ENCODE data around the gene CFAP43. TPM values are rescaled to one million over a fixed set of nuclear protein-coding genes. Genes with fewer than 3 reads are reported as not detected.
A peak's percentile ranks its signal among the peaks of the same experiment; 100 is the strongest.

The CFAP43 gene
- total RNA-seq, 2 donors from 2014 or later: 2.6 to 4.1 TPM

- no CpG with 5 or more reads among the region's 2 CpGs for WGBS, 2 experiments (ENCODE audit: insufficient coverage in 1 of 2, insufficient read length in 1 of 2)
- Mint-ChIP-seq H3K4me1 (peaks cover 38% of the 10 kb centered on the region), H3K27ac (no peak overlapping the region), H3K4me3 (no peak overlapping the region), H3K9me3 (no peaks in the 10 kb centered on the region), H3K27me3 (ENCODE audit: insufficient read depth) (peaks cover 36% of the 10 kb centered on the region), H3K36me3 (ENCODE audit: low read depth) (peaks cover 16% of the 10 kb centered on the region)
- no peak for TF ChIP-seq CTCF (conservative IDR thresholded peaks at IDR 0.05)
- no peaks in the 10 kb centered on the region for H3K4me1 ChIP-seq (ENCODE audit: control insufficient read depth, insufficient read depth, low read length)
- peaks cover 35% of the 10 kb centered on the region for H3K27me3 ChIP-seq (ENCODE audit: control insufficient read depth, insufficient read depth, low read length, poor library complexity, severe bottlenecking)
- no peak overlapping the region for H3K4me3 ChIP-seq (ENCODE audit: low read length)
- no peak for DNase-seq
- no peaks in the 10 kb centered on the region for H3K36me3 ChIP-seq (ENCODE audit: control insufficient read depth, insufficient read depth, low read length)
- no peak overlapping the region for H3K27ac ChIP-seq (ENCODE audit: low read depth, low read length)
- H3K9ac ChIP-seq (ENCODE audit: extremely low read depth, low read length, poor library complexity, severe bottlenecking): no peak overlapping the region
- no peaks in the 10 kb centered on the region for H3K9me3 ChIP-seq (ENCODE audit: control insufficient read depth, low read length)
Observed at GRCh38 chr10:104277785-104278184, 45.6 kb upstream of the CFAP43 start.

GRCh38 chr10:104276192-104276591 lies 44.0 kb upstream of the CFAP43 start:
- H3K36me3 ChIP-seq (ENCODE audit: control insufficient read depth, insufficient read depth, low read length): no peaks in the 10 kb centered on the region
- WGBS, 2 experiments (ENCODE audit: insufficient coverage in 1 of 2, insufficient read length in 1 of 2): 76 to 100% methylated on average over 1 of the region's 1 CpG
- Mint-ChIP-seq H3K27me3 (ENCODE audit: insufficient read depth) (peaks cover 32% of the 10 kb centered on the region), H3K9me3 (no peaks in the 10 kb centered on the region), H3K4me3 (no peak overlapping the region), H3K4me1 (peaks cover 28% of the 10 kb centered on the region), H3K36me3 (ENCODE audit: low read depth) (peaks cover 15% of the 10 kb centered on the region), H3K27ac (no peak overlapping the region)
- H3K9me3 ChIP-seq (ENCODE audit: control insufficient read depth, low read length): no peaks in the 10 kb centered on the region
- DNase-seq: no peak
- H3K27ac ChIP-seq (ENCODE audit: low read depth, low read length): no peak overlapping the region
- H3K9ac ChIP-seq (ENCODE audit: extremely low read depth, low read length, poor library complexity, severe bottlenecking): no peak overlapping the region
- no peak overlapping the region for H3K4me3 ChIP-seq (ENCODE audit: low read length)
- peaks cover 29% of the 10 kb centered on the region for H3K27me3 ChIP-seq (ENCODE audit: control insufficient read depth, insufficient read depth, low read length, poor library complexity, severe bottlenecking)
- TF ChIP-seq CTCF (conservative IDR thresholded peaks at IDR 0.05): no peak
- no peaks in the 10 kb centered on the region for H3K4me1 ChIP-seq (ENCODE audit: control insufficient read depth, insufficient read depth, low read length)

- DNase-seq: peak; percentile 91
- TF ChIP-seq CTCF (conservative IDR thresholded peaks at IDR 0.05): peak; percentile 94
- H3K27ac Mint-ChIP-seq: peak overlapping the region; percentile 75
- H3K36me3 ChIP-seq (ENCODE audit: control insufficient read depth, insufficient read depth, low read length): no peaks in the 10 kb centered on the region
- no peaks in the 10 kb centered on the region for H3K9me3 Mint-ChIP-seq
- H3K27me3 ChIP-seq (ENCODE audit: control insufficient read depth, insufficient read depth, low read length, poor library complexity, severe bottlenecking): peaks cover 18% of the 10 kb centered on the region
- 48 to 68% methylated on average over 25 to 42 of the region's 42 CpGs for WGBS, 2 experiments (ENCODE audit: insufficient coverage in 1 of 2, insufficient read length in 1 of 2)
- H3K4me1 Mint-ChIP-seq: peaks cover 22% of the 10 kb centered on the region
- no peaks in the 10 kb centered on the region for H3K9me3 ChIP-seq (ENCODE audit: control insufficient read depth, low read length)
- peak overlapping the region; percentile 68 for H3K4me3 Mint-ChIP-seq
- H3K9ac ChIP-seq (ENCODE audit: extremely low read depth, low read length, poor library complexity, severe bottlenecking): no peak overlapping the region
- H3K27me3 Mint-ChIP-seq (ENCODE audit: insufficient read depth): peaks cover 23% of the 10 kb centered on the region
- peaks cover 10% of the 10 kb centered on the region for H3K36me3 Mint-ChIP-seq (ENCODE audit: low read depth)
- H3K27ac ChIP-seq (ENCODE audit: low read depth, low read length): no peak overlapping the region
- no peak overlapping the region for H3K4me3 ChIP-seq (ENCODE audit: low read length)
- H3K4me1 ChIP-seq (ENCODE audit: control insufficient read depth, insufficient read depth, low read length): no peaks in the 10 kb centered on the region
Observed at GRCh38 chr10:104274762-104275721, 42.9 kb upstream of the CFAP43 start.
